GM12878 (cell line): Measurements from ENCODE around the gene RSRC1. TPM values are rescaled to one million over a fixed set of nuclear protein-coding genes. Genes with fewer than 3 reads are reported as not detected.

Experiments
- ATAC-seq: fragments of 200-7000 bp; cut with Tn5 transposase; 3 replicates; pipeline ENCODE4 v1.9.1; 2020; ENCODE audit warnings: mild to moderate bottlenecking, moderate library complexity
- BruUV-seq: library from RNA; stranded (reverse); fragments of 400-500 nt; replicated peaks from 2 replicates; lab custom pipeline; 2021; lab: Mats Ljungman, UMichigan
- CTCF ChIA-PET: fragments of 300-600 bp; sonication (Branson Sonifier 250); formaldehyde crosslinking; extraction: SDS; loops from one replicate; lab custom pipeline; 2021; ENCODE audit warnings: inconsistent platforms; lab: Yijun Ruan, JAX
- POLR2A ChIA-PET: fragments of 350-600 bp; formaldehyde crosslinking; extraction: SDS; loops from one replicate; lab custom pipeline; 2021; ENCODE audit warnings: inconsistent platforms; lab: Charles Lee
- RAD21 ChIA-PET: fragments of 300-600 bp; sonication (Branson Sonifier 250); formaldehyde crosslinking; loops from one replicate; lab custom pipeline; 2023; ENCODE audit warnings: antibody characterized with exemption; ENCODE audit not compliant: unreplicated experiment; lab: Charles Lee
- SMC1A ChIA-PET: fragments of 300-600 bp; sonication (Branson Sonifier 250); formaldehyde crosslinking; loops from one replicate; lab custom pipeline; 2023; ENCODE audit not compliant: unreplicated experiment, uncharacterized antibody; lab: Charles Lee
- DNase-seq: peaks from one replicate; pipeline ENCODE4 v3.0.0-alpha.2; 2011; ENCODE audit warnings: low read depth, low spot score
- FAIRE-seq: peaks from 3 replicates; lab custom pipeline; 2011; peaks lifted over from hg19 to GRCh38; lab: Jason Lieb, UNC
- H2AFZ ChIP-seq: 2 replicates; pipeline ENCODE4 v1.6.0; 2011; ENCODE audit warnings: low read depth, low read length, control low read depth; ENCODE audit not compliant: control insufficient read depth
- H3K27ac ChIP-seq: 2 replicates; pipeline ENCODE4 v1.5.1; 2011; ENCODE audit warnings: control low read depth; ENCODE audit not compliant: control insufficient read depth, insufficient read depth
- H3K27me3 ChIP-seq, 2 experiments: replicated peaks in 1 of 2; 2 replicates each; pipeline versions ENCODE4 v1.6.0 to v1.6.1; 2011; ENCODE audit warnings: low read length in 1 of 2; ENCODE audit not compliant: control insufficient read depth in 2 of 2, insufficient read depth in 2 of 2
- H3K36me3 ChIP-seq, 2 experiments: 2 replicates each; pipeline ENCODE4 v1.5.1; 2011; ENCODE audit warnings: low read length in 1 of 2; ENCODE audit not compliant: control insufficient read depth in 2 of 2, insufficient read depth in 2 of 2
- H3K4me1 ChIP-seq: 2 replicates; pipeline ENCODE4 v1.6.1; 2011; ENCODE audit warnings: mild to moderate bottlenecking, low read length, moderate library complexity, mixed read lengths; ENCODE audit not compliant: control insufficient read depth, insufficient read depth
- H3K4me2 ChIP-seq: 2 replicates; pipeline ENCODE4 v1.6.0; 2011; ENCODE audit warnings: control low read depth; ENCODE audit not compliant: control insufficient read depth, insufficient read depth
- H3K4me3 ChIP-seq: fragments of 200-600 bp; sonication (generic); 2 replicates; pipeline ENCODE4 v1.5.1; 2016
- H3K79me2 ChIP-seq: 2 replicates; pipeline ENCODE4 v1.6.0; 2011; ENCODE audit warnings: low read length; ENCODE audit not compliant: control insufficient read depth, insufficient read depth
- H3K9ac ChIP-seq: 2 replicates; pipeline ENCODE4 v1.8.0; 2011; ENCODE audit warnings: low read length, control low read depth, mixed read lengths; ENCODE audit not compliant: control insufficient read depth, insufficient read depth
- H3K9me3 ChIP-seq: replicated peaks from 3 replicates; pipeline ENCODE4 v1.5.1; 2011; ENCODE audit warnings: mild to moderate bottlenecking, low read length; ENCODE audit not compliant: control insufficient read depth, insufficient read depth
- H4K20me1 ChIP-seq: 2 replicates; pipeline ENCODE4 v1.6.0; 2011; ENCODE audit not compliant: control insufficient read depth, insufficient read depth
- BACH1 ChIP-seq: fragments of 450-650 bp; IDR thresholded peaks from 2 replicates; pipeline ENCODE4 v1.6.1; 2017; ENCODE audit warnings: mild to moderate bottlenecking, borderline replicate concordance
- CEBPB ChIP-seq, 2 experiments: fragments of 150-350 bp in 1 of 2; IDR thresholded peaks; 2 replicates each; pipeline ENCODE4 v1.6.1; 2012 to 2014; ENCODE audit warnings: low read depth in 2 of 2, low read length in 2 of 2, borderline replicate concordance in 1 of 2, inconsistent platforms in 1 of 2
- KDM1A ChIP-seq: fragments of 200-600 bp; sonication (generic); IDR thresholded peaks from 2 replicates; pipeline ENCODE4 v1.6.1; 2016; ENCODE audit warnings: borderline replicate concordance
- PML ChIP-seq: IDR thresholded peaks from 2 replicates; pipeline ENCODE4 v1.6.1; 2012; ENCODE audit warnings: low read length, inconsistent platforms
- RBBP5 ChIP-seq: fragments of 200-600 bp; sonication (generic); conservative IDR thresholded peaks from 2 replicates; pipeline ENCODE4 v1.6.1; 2016
- SMAD5 ChIP-seq: IDR thresholded peaks from 2 replicates; pipeline ENCODE4 v1.6.1; 2016; ENCODE audit warnings: antibody characterized with exemption, low read depth
- SUZ12 ChIP-seq: fragments of 200-600 bp; sonication (generic); IDR thresholded peaks from one replicate; pipeline ENCODE4 v1.6.1; 2018; ENCODE audit warnings: antibody characterized with exemption, mild to moderate bottlenecking; ENCODE audit not compliant: unreplicated experiment
- ZBED1 ChIP-seq: IDR thresholded peaks from 2 replicates; pipeline ENCODE4 v1.6.1; 2016; ENCODE audit warnings: borderline replicate concordance
- WGBS: methylation state at CpG from one replicate; pipeline ENCODE4 v1.1.6; 2016; ENCODE audit warnings: low lambda C conversion rate; ENCODE audit not compliant: insufficient replicate concordance, insufficient coverage; ENCODE audit errors: missing lambda C conversion rate; 5-methylcytosine and 5-hydroxymethylcytosine counted together
- in situ Hi-C: fragments of 300-500 bp; cut with MboI; formaldehyde crosslinking; loops from 9 replicates; pipeline ENCODE4 v1.14.3; 2018; ENCODE audit warnings: mixed read lengths
- intact Hi-C: fragments of 100-400 bp; cut with micrococcal nuclease; formaldehyde crosslinking; loops from one replicate; pipeline ENCODE4 v1.14.2; 2022; ENCODE audit not compliant: unreplicated experiment
- polyA plus RNA-seq, 11 experiments: library from polyadenylated mRNA; depleted of rRNA in 4 of 11; unstranded in 6 of 11; stranded (reverse) in 5 of 11; fragments of >200 nt; fragmentation: Nextera tagmentation in 4 of 11; fragmentation: Illumina TruSeq in 1 of 11; extraction: Ambion mirVana in 4 of 11; extraction: Trizol in 1 of 11; gene quantifications; 1 replicate in 1 of 11; 2 replicates in 10 of 11; pipeline versions ENCODE4 v1.2.1 to v1.2.3, GENCODE V29; 2011 to 2016; ENCODE audit warnings: inconsistent platforms in 2 of 11, missing spikeins in 2 of 11, low read depth in 1 of 11
- total RNA-seq, 4 experiments: library from RNA; depleted of rRNA in 3 of 4; stranded (reverse); fragments of >200 nt in 3 of 4; fragmentation: Illumina TruSeq in 1 of 4; extraction: Trizol in 1 of 4; gene quantifications; 2 replicates each; pipeline versions ENCODE4 v1.2.1 to v1.2.3, GENCODE V29; 2013 to 2021
- TF ChIP-seq, protein P1 (sequence below): IDR thresholded peaks from 2 replicates; pipeline ENCODE4 v1.6.1; 2011; ENCODE audit warnings: borderline replicate concordance, low read depth, mild to moderate bottlenecking, moderate library complexity, mixed read lengths, low read length; ENCODE audit not compliant: insufficient read depth; ENCODE audit errors: extremely low read length
- TF ChIP-seq, protein P2 (sequence below): IDR thresholded peaks from 2 replicates; pipeline ENCODE4 v1.6.1; 2012; ENCODE audit warnings: improper control_type of control experiment, low read depth, low read length; ENCODE audit not compliant: insufficient replicate concordance
- TF ChIP-seq, protein P3 (sequence below): fragments of 450-650 bp; IDR thresholded peaks from 2 replicates; pipeline ENCODE4 v1.6.1; 2018; ENCODE audit warnings: mild to moderate bottlenecking, low read depth, moderate library complexity; ENCODE audit not compliant: partially characterized antibody
- TF ChIP-seq, protein P4 (sequence below): fragments of 450-650 bp; IDR thresholded peaks from 2 replicates; pipeline ENCODE4 v1.6.1; 2017; ENCODE audit warnings: mild to moderate bottlenecking

Gene RSRC1
- total and polyA plus RNA-seq, 10 of the 15 experiments (the other 5 are each of a cell fraction or from before 2014, with no cell fraction given) = 16.4 to 85.9 (median 42.0) TPM

DNA sequence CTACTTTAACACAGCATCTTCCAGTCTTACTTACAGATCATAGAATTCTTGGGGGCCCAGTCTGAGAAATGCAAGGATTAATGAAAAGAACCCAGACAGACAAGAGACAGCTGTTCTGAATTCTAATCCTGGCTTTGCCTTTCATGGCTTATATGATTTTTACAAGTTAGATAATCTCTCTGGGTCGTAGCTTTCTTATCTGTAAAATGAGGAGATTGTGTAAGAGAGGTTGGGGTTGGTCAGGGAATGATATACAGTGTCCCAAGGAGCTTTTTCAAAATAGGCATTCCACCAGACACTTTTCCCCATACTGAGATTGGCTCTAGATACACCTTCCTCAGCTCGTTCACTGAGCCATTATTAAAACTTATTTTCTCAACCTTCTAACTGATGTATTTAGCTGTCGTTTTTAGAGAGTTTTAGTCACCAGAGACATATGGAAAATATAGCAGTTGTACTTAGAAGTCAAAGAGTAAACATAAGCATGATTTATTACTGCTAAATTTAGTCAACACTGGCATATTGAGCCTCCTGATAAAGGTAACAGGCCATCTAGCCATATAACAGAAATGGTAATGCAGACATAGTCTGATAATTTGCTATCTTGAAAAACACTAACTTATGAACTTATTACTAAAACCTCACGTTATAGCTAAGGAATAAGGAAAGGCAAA, 298.1 kb downstream of the RSRC1 start:
- H3K79me2 ChIP-seq = no peaks in the 10 kb centered on the region
- intact Hi-C loops = no loop called here
- TF ChIP-seq, protein P1, sequence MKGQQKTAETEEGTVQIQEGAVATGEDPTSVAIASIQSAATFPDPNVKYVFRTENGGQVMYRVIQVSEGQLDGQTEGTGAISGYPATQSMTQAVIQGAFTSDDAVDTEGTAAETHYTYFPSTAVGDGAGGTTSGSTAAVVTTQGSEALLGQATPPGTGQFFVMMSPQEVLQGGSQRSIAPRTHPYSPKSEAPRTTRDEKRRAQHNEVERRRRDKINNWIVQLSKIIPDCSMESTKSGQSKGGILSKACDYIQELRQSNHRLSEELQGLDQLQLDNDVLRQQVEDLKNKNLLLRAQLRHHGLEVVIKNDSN = no peak
- TF ChIP-seq KDM1A = no peak
- TF ChIP-seq CEBPB (IDR thresholded peaks at IDR 0.05; ENCODE audit: borderline replicate concordance in 1 of 2, low read depth in 2 of 2, low read length in 2 of 2) = no peak
- no peak for TF ChIP-seq SMAD5
- no peak for TF ChIP-seq SUZ12
- TF ChIP-seq, protein P2, sequence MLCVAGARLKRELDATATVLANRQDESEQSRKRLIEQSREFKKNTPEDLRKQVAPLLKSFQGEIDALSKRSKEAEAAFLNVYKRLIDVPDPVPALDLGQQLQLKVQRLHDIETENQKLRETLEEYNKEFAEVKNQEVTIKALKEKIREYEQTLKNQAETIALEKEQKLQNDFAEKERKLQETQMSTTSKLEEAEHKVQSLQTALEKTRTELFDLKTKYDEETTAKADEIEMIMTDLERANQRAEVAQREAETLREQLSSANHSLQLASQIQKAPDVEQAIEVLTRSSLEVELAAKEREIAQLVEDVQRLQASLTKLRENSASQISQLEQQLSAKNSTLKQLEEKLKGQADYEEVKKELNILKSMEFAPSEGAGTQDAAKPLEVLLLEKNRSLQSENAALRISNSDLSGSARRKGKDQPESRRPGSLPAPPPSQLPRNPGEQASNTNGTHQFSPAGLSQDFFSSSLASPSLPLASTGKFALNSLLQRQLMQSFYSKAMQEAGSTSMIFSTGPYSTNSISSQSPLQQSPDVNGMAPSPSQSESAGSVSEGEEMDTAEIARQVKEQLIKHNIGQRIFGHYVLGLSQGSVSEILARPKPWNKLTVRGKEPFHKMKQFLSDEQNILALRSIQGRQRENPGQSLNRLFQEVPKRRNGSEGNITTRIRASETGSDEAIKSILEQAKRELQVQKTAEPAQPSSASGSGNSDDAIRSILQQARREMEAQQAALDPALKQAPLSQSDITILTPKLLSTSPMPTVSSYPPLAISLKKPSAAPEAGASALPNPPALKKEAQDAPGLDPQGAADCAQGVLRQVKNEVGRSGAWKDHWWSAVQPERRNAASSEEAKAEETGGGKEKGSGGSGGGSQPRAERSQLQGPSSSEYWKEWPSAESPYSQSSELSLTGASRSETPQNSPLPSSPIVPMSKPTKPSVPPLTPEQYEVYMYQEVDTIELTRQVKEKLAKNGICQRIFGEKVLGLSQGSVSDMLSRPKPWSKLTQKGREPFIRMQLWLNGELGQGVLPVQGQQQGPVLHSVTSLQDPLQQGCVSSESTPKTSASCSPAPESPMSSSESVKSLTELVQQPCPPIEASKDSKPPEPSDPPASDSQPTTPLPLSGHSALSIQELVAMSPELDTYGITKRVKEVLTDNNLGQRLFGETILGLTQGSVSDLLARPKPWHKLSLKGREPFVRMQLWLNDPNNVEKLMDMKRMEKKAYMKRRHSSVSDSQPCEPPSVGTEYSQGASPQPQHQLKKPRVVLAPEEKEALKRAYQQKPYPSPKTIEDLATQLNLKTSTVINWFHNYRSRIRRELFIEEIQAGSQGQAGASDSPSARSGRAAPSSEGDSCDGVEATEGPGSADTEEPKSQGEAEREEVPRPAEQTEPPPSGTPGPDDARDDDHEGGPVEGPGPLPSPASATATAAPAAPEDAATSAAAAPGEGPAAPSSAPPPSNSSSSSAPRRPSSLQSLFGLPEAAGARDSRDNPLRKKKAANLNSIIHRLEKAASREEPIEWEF = no peak
- TF ChIP-seq, protein P3, sequence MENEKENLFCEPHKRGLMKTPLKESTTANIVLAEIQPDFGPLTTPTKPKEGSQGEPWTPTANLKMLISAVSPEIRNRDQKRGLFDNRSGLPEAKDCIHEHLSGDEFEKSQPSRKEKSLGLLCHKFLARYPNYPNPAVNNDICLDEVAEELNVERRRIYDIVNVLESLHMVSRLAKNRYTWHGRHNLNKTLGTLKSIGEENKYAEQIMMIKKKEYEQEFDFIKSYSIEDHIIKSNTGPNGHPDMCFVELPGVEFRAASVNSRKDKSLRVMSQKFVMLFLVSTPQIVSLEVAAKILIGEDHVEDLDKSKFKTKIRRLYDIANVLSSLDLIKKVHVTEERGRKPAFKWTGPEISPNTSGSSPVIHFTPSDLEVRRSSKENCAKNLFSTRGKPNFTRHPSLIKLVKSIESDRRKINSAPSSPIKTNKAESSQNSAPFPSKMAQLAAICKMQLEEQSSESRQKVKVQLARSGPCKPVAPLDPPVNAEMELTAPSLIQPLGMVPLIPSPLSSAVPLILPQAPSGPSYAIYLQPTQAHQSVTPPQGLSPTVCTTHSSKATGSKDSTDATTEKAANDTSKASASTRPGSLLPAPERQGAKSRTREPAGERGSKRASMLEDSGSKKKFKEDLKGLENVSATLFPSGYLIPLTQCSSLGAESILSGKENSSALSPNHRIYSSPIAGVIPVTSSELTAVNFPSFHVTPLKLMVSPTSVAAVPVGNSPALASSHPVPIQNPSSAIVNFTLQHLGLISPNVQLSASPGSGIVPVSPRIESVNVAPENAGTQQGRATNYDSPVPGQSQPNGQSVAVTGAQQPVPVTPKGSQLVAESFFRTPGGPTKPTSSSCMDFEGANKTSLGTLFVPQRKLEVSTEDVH = no peak
- no peak for TF ChIP-seq PML
- no peak for TF ChIP-seq RBBP5
- no peak for TF ChIP-seq BACH1
- TF ChIP-seq, protein P4, sequence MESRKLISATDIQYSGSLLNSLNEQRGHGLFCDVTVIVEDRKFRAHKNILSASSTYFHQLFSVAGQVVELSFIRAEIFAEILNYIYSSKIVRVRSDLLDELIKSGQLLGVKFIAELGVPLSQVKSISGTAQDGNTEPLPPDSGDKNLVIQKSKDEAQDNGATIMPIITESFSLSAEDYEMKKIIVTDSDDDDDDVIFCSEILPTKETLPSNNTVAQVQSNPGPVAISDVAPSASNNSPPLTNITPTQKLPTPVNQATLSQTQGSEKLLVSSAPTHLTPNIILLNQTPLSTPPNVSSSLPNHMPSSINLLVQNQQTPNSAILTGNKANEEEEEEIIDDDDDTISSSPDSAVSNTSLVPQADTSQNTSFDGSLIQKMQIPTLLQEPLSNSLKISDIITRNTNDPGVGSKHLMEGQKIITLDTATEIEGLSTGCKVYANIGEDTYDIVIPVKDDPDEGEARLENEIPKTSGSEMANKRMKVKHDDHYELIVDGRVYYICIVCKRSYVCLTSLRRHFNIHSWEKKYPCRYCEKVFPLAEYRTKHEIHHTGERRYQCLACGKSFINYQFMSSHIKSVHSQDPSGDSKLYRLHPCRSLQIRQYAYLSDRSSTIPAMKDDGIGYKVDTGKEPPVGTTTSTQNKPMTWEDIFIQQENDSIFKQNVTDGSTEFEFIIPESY = no peak
- TF ChIP-seq ZBED1 = no peak
- TF ChIP-seq, all 136 proteins: peak for 0
- in situ Hi-C loops = no loop called here
- ChIA-PET CTCF (interaction anchor here (0.7 to 2.0 kb wide), 4 partner anchors 15 to 95 kb away, joined by 3 to 5 read pairs (median 4); no protein-coding TSS in a partner anchor), SMC1A (interaction anchor here (0.6 to 1.7 kb wide), 4 partner anchors 11 to 35 kb away, joined by 3 to 5 read pairs (median 4); no protein-coding TSS in a partner anchor), POLR2A (interaction anchor here (0.8 kb wide), 1 partner anchor 12 kb away, joined by 4 read pairs; no protein-coding TSS in a partner anchor), RAD21 (no interaction called here)
- H3K4me1 ChIP-seq = no peaks in the 10 kb centered on the region
- no peak overlapping the region for H2AFZ ChIP-seq
- H3K27me3 ChIP-seq = no peaks in the 10 kb centered on the region
- no peak overlapping the region for H3K9ac ChIP-seq
- no peak overlapping the region for H3K4me2 ChIP-seq
- H3K4me3 ChIP-seq = no peak overlapping the region
- H4K20me1 ChIP-seq = no peaks in the 10 kb centered on the region
- no peak for FAIRE-seq
- no peak overlapping the region for H3K27ac ChIP-seq
- no peaks in the 10 kb centered on the region for H3K36me3 ChIP-seq
- no peak for ATAC-seq
- BruUV-seq = no TSS peak
- WGBS = 74% methylated on average over 4 of the region's 4 CpGs
- no peaks in the 10 kb centered on the region; the same call in 1 of the 3 replicates for H3K9me3 ChIP-seq
- no peak for DNase-seq
